Measurements from ENCODE around the gene CNR2.

The CNR2 gene

GRCh38 chr1:23896491-23896890, 16.7 kb downstream of the CNR2 start:
- Histone ChIP-seq H3K79me2 (ENCODE audit: insufficient read depth, low read depth) (no peaks in the 10 kb centered on the region), H2AFZ (ENCODE audit: low read depth) (no peak overlapping the region), H3K36me3 (ENCODE audit: insufficient read depth) (no peaks in the 10 kb centered on the region), H3K4me2 (no peak overlapping the region), H3K4me3 (IDR thresholded peaks at IDR 0.05; ENCODE audit: insufficient read depth, low read depth, low read length) (no peak overlapping the region), H3K9ac (no peak overlapping the region), H3K4me1 (ENCODE audit: low read depth, poor library complexity, severe bottlenecking) (peaks cover 44% of the 10 kb centered on the region), H3K27me3 (ENCODE audit: insufficient read depth, low read depth) (no peaks in the 10 kb centered on the region), H3K27ac (no peak overlapping the region), H4K20me1 (ENCODE audit: insufficient read depth) (no peaks in the 10 kb centered on the region)
- TF ChIP-seq, protein P1, sequence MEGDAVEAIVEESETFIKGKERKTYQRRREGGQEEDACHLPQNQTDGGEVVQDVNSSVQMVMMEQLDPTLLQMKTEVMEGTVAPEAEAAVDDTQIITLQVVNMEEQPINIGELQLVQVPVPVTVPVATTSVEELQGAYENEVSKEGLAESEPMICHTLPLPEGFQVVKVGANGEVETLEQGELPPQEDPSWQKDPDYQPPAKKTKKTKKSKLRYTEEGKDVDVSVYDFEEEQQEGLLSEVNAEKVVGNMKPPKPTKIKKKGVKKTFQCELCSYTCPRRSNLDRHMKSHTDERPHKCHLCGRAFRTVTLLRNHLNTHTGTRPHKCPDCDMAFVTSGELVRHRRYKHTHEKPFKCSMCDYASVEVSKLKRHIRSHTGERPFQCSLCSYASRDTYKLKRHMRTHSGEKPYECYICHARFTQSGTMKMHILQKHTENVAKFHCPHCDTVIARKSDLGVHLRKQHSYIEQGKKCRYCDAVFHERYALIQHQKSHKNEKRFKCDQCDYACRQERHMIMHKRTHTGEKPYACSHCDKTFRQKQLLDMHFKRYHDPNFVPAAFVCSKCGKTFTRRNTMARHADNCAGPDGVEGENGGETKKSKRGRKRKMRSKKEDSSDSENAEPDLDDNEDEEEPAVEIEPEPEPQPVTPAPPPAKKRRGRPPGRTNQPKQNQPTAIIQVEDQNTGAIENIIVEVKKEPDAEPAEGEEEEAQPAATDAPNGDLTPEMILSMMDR (conservative IDR thresholded peaks at IDR 0.05; ENCODE audit: low read depth, low read length): no peak

DNA sequence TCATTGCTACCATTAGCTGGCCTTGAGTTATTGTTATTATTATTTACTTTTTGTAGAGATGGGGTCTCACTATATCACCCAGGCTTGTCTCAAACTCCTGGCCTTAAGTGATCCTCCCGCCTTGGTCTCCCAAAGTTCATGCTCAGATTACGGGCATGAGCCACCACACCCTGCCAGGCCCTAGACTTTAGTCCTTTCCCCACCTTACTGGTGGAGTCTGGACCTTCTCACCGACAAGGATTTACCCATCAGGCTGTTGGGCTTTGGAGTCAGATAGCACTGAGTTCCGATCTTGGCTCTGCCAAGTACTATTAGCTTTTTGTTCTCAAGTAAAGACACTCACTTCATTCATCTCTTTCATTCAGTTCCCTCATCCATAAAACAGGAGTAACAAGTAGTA, 17.2 kb downstream of the CNR2 start:
- no peaks in the 10 kb centered on the region for H3K36me3 ChIP-seq (ENCODE audit: insufficient read depth)
- no peaks in the 10 kb centered on the region for H3K27me3 ChIP-seq (ENCODE audit: insufficient read depth, low read depth)
- no peaks in the 10 kb centered on the region for H4K20me1 ChIP-seq (ENCODE audit: insufficient read depth)
- H2AFZ ChIP-seq (ENCODE audit: low read depth): no peak overlapping the region
- no peak overlapping the region for H3K9ac ChIP-seq
- H3K27ac ChIP-seq: no peak overlapping the region
- no peaks in the 10 kb centered on the region for H3K79me2 ChIP-seq (ENCODE audit: insufficient read depth, low read depth)
- H3K4me1 ChIP-seq (ENCODE audit: low read depth, poor library complexity, severe bottlenecking): peaks cover 42% of the 10 kb centered on the region
- no peak overlapping the region for H3K4me2 ChIP-seq
- TF ChIP-seq, protein P1 (conservative IDR thresholded peaks at IDR 0.05; ENCODE audit: low read depth, low read length): no peak
- H3K4me3 ChIP-seq (IDR thresholded peaks at IDR 0.05; ENCODE audit: insufficient read depth, low read depth, low read length): no peak overlapping the region

GRCh38 chr1:23895082-23895481, 18.1 kb downstream of the CNR2 start:
- H3K79me2 ChIP-seq (ENCODE audit: insufficient read depth, low read depth): no peaks in the 10 kb centered on the region
- no peak overlapping the region for H3K4me2 ChIP-seq
- TF ChIP-seq, protein P1 (conservative IDR thresholded peaks at IDR 0.05; ENCODE audit: low read depth, low read length): no peak
- no peak overlapping the region for H3K9ac ChIP-seq
- H3K4me3 ChIP-seq (IDR thresholded peaks at IDR 0.05; ENCODE audit: insufficient read depth, low read depth, low read length): no peak overlapping the region
- peaks cover 33% of the 10 kb centered on the region for H3K4me1 ChIP-seq (ENCODE audit: low read depth, poor library complexity, severe bottlenecking)
- H4K20me1 ChIP-seq (ENCODE audit: insufficient read depth): no peaks in the 10 kb centered on the region
- H3K27ac ChIP-seq: no peak overlapping the region
- no peaks in the 10 kb centered on the region for H3K27me3 ChIP-seq (ENCODE audit: insufficient read depth, low read depth)
- H3K36me3 ChIP-seq (ENCODE audit: insufficient read depth): no peaks in the 10 kb centered on the region
- no peak overlapping the region for H2AFZ ChIP-seq (ENCODE audit: low read depth)

- H3K4me2 ChIP-seq: peak overlapping the region; percentile 25; the same call in 1 of the 2 replicates
- no peaks in the 10 kb centered on the region for H3K79me2 ChIP-seq (ENCODE audit: insufficient read depth, low read depth)
These were observed 24.1 kb downstream of the CNR2 start for GRCh38 chr1:23889074-23889473.

More at GRCh38 chr1:23889074-23889473, 24.1 kb downstream of the CNR2 start:
- Histone ChIP-seq H3K27ac (no peak overlapping the region), H4K20me1 (ENCODE audit: insufficient read depth) (no peaks in the 10 kb centered on the region), H3K4me1 (ENCODE audit: low read depth, poor library complexity, severe bottlenecking) (peaks cover 14% of the 10 kb centered on the region), H3K9ac (peak overlapping the region; percentile 18; the same call in 1 of the 2 replicates), H3K4me3 (IDR thresholded peaks at IDR 0.05; ENCODE audit: insufficient read depth, low read depth, low read length) (no peak overlapping the region), H3K36me3 (ENCODE audit: insufficient read depth) (no peaks in the 10 kb centered on the region), H3K27me3 (ENCODE audit: insufficient read depth, low read depth) (no peaks in the 10 kb centered on the region), H2AFZ (ENCODE audit: low read depth) (no peak overlapping the region; the same call in 1 of the 2 replicates)
- TF ChIP-seq, protein P1 (conservative IDR thresholded peaks at IDR 0.05; ENCODE audit: low read depth, low read length): no peak
